Naive thymus-derived CD4-positive, alpha-beta T cell (primary cell): ENCODE results near the gene CDC42SE2. TPM values are rescaled to one million over a fixed set of nuclear protein-coding genes. Genes with fewer than 3 reads are reported as not detected.

Experiments used
- ATAC-seq: fragments of 150-1000 bp; cut with Tn5 transposase; 2 replicates; pipeline ENCODE4 v1.10.0; 2021; ENCODE audit warnings: mild to moderate bottlenecking, moderate library complexity
- CTCF ChIA-PET: fragments of 350-600 bp; sonication (Branson Sonifier 250); formaldehyde crosslinking; loops from one replicate; lab custom pipeline; 2021; ENCODE audit warnings: antibody characterized with exemption; lab: Charles Lee
- POLR2A ChIA-PET: fragments of 350-600 bp; sonication (Branson Sonifier 250); formaldehyde crosslinking; loops from one replicate; lab custom pipeline; 2021; ENCODE audit warnings: antibody characterized with exemption, inconsistent platforms; lab: Charles Lee
- DNase-seq, 9 donors: peaks; one replicate each; pipeline versions ENCODE4 v3.0.0 to v3.0.0-alpha.2; 2020 to 2022; ENCODE audit warnings: mixed read lengths in 1 of 9
- H3K27ac ChIP-seq: one replicate; pipeline ENCODE4 v1.7.0; 2013; ENCODE audit warnings: mild to moderate bottlenecking, low read depth, low read length, moderate library complexity
- H3K27me3 ChIP-seq, 2 donors: one replicate each; pipeline ENCODE4 v1.7.0; 2013; ENCODE audit warnings: low read length in 2 of 2, mild to moderate bottlenecking in 2 of 2, moderate library complexity in 2 of 2; ENCODE audit not compliant: control insufficient read depth in 2 of 2, insufficient read depth in 2 of 2
- H3K36me3 ChIP-seq, 3 experiments: 1 replicate in 2 of 3; 2 replicates in 1 of 3; pipeline ENCODE4 v1.7.0; 2013; ENCODE audit warnings: low read length in 3 of 3, mild to moderate bottlenecking in 3 of 3, moderate library complexity in 1 of 3; ENCODE audit not compliant: insufficient read depth in 3 of 3, control insufficient read depth in 2 of 3
- H3K4me1 ChIP-seq, 2 donors: one replicate each; pipeline ENCODE4 v1.7.0; 2013; ENCODE audit warnings: low read length in 2 of 2, mild to moderate bottlenecking in 2 of 2, moderate library complexity in 1 of 2; ENCODE audit not compliant: control insufficient read depth in 2 of 2, insufficient read depth in 2 of 2
- H3K4me3 ChIP-seq: 2 replicates; pipeline ENCODE4 v1.7.0; 2013; ENCODE audit warnings: mild to moderate bottlenecking, low read length
- H3K9me3 ChIP-seq, 3 experiments: 1 replicate in 2 of 3; 2 replicates in 1 of 3; pipeline ENCODE4 v1.7.0; 2013; ENCODE audit warnings: low read length in 3 of 3; ENCODE audit not compliant: control insufficient read depth in 2 of 3
- H3K27ac Mint-ChIP-seq, 9 donors: one replicate each; pipeline ENCODE4 v1.8.0; 2020 to 2022; ENCODE audit warnings: mixed read lengths in 9 of 9, mild to moderate bottlenecking in 8 of 9, moderate library complexity in 5 of 9, inconsistent platforms in 2 of 9
- H3K27me3 Mint-ChIP-seq, 5 donors: one replicate each; pipeline ENCODE4 v1.8.0; 2021 to 2022; ENCODE audit warnings: mixed read lengths in 5 of 5, mild to moderate bottlenecking in 1 of 5
- H3K36me3 Mint-ChIP-seq, 5 donors: one replicate each; pipeline ENCODE4 v1.8.0; 2020 to 2022; ENCODE audit warnings: mixed read lengths in 5 of 5, mild to moderate bottlenecking in 3 of 5, inconsistent platforms in 1 of 5
- H3K4me1 Mint-ChIP-seq, 7 donors: one replicate each; pipeline ENCODE4 v1.8.0; 2020 to 2022; ENCODE audit warnings: mixed read lengths in 7 of 7, mild to moderate bottlenecking in 3 of 7, inconsistent platforms in 1 of 7
- H3K4me3 Mint-ChIP-seq, 10 donors: one replicate each; pipeline ENCODE4 v1.8.0; 2020 to 2022; ENCODE audit warnings: mild to moderate bottlenecking in 10 of 10, mixed read lengths in 10 of 10, moderate library complexity in 6 of 10, inconsistent platforms in 2 of 10
- H3K9me3 Mint-ChIP-seq, 11 donors: one replicate each; pipeline ENCODE4 v1.8.0; 2020 to 2022; ENCODE audit warnings: mixed read lengths in 11 of 11, mild to moderate bottlenecking in 4 of 11, inconsistent platforms in 1 of 11, moderate library complexity in 1 of 11
- intact Hi-C, 2 donors: fragments of 100-400 bp; cut with micrococcal nuclease; formaldehyde crosslinking; loops; one replicate each; pipeline ENCODE4 v1.15.1; 2023
- polyA plus RNA-seq, 2 donors: library from polyadenylated mRNA; unstranded; fragments of 300-500 nt; fragmentation: Illumina TruSeq; gene quantifications; one replicate each; pipeline ENCODE4 v1.2.3, GENCODE V29; 2021
- total RNA-seq, 6 experiments: library from RNA in 5 of 6; stranded (reverse) in 5 of 6; gene quantifications; 1 replicate in 5 of 6; 2 replicates in 1 of 6; pipeline ENCODE4 v1.2.3 and lab custom pipeline; 2021 to 2026

Gene CDC42SE2
- 100 to 1,000 TPM; 143 to 265 (median 215) TPM for total RNA-seq
- polyA plus RNA-seq: 100 to 1,000 TPM; 348 to 482 TPM
- 308 reads per million, percentile 96 among the genes with 10 or more reads in this experiment for total RNA-seq (lab: John Stamatoyannopoulos, UW)

DNA sequence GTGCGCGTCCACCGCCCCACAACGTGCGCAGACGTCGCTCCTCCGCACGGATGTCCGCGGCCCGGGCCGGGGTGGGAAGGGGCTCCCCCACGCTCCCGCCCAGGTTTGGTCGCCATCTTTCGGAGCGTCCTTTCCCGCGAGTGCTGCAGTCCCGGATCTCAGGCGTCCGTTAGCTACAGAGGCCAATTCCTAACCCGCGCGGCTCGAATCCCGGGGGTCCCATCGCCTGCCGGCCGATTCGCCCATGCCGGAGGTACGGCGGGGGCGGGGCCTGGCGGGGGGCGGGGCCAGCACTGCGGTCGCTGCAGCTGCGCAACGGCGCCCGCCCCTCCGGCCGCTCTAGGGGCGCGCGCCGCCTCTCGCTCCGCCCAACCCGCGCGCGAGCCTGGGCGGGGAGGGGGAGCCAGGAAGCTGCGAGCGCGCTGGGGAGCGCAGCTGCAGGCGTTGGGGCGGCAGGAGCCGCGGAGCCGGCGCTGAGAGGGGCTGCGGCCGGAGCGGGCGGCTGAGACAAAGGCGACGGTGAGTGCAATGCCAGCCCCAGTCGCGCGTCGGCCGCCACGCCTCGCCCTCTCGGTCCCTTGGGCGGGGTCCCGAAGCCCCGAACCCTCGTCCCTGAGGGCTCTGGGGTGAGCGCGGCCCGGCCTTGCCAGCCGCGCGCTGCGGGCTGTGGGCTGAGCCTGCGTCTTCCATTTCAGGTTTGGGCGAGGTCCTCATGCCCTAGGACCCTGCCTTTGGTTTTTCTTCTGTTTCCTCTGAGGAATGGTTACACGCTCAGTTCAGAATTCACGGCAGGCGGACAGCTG lies at the start of gene CDC42SE2:
Gene CDC42SE2, plus strand, starts transcription at position 406 of the 803 bp plus-strand sequence. CDS start 95,441 bp downstream, outside the sequence.
- ATAC-seq (peak; percentile 94), DNase-seq (peak; percentile 81 to 95 (median 90))
- H3K36me3 Mint-ChIP-seq: peaks cover 0 to 39% (median 10%) of the 10 kb centered on the region in 5 donors
- H3K27me3 ChIP-seq: no peaks in the 10 kb centered on the region
- peaks cover 36% of the 10 kb centered on the region in 2 donors for H3K4me1 ChIP-seq
- H3K9me3 Mint-ChIP-seq: peaks cover 0 to 2% (median 0%) of the 10 kb centered on the region in 11 donors
- H3K4me1 Mint-ChIP-seq: peaks cover 25 to 61% (median 47%) of the 10 kb centered on the region in 7 donors
- H3K27ac Mint-ChIP-seq: peak within 1 kb of the TSS; percentile 88 to 98 (median 95)
- ChIA-PET POLR2A (interaction anchor here (0.5 to 7.4 kb wide), 39 partner anchors 12 to 151 kb away, joined by 3 to 237 read pairs (median 8); partner anchors contain the start of genes HINT1 and LYRM7), CTCF (interaction anchor here (0.5 to 4.1 kb wide), 18 partner anchors 8 to 132 kb away, joined by 3 to 35 read pairs (median 5); partner anchors contain the start of gene HINT1)
- peaks cover 0 to 11% (median 10%) of the 10 kb centered on the region in 3 experiments for H3K36me3 ChIP-seq
- H3K9me3 ChIP-seq: no peaks in the 10 kb centered on the region
- intact Hi-C loops: loop anchor here (1.0 to 5.0 kb wide), 13 partner anchors 8 to 533 kb away; partner anchors contain the start of genes HINT1 (in 2 of the 2), FNIP1 (in 1 of the 2), LYRM7 (in 1 of the 2) and RAPGEF6 (in 1 of the 2)
- no peaks in the 10 kb centered on the region for H3K27me3 Mint-ChIP-seq
- H3K4me3 ChIP-seq: peak within 1 kb of the TSS; percentile 87
- H3K4me3 Mint-ChIP-seq: peak within 1 kb of the TSS; percentile 80 to 97 (median 92)
- H3K27ac ChIP-seq: peak within 1 kb of the TSS; percentile 98

- Histone ChIP-seq H3K27me3 (no peaks in the 10 kb centered on the region), H3K27ac (no peak overlapping the region), H3K9me3 (no peaks in the 10 kb centered on the region), H3K36me3 (no peaks in the 10 kb centered on the region), H3K4me3 (no peak overlapping the region), H3K4me1 (peaks cover 12 to 32% of the 10 kb centered on the region in 2 donors)
- POLR2A ChIA-PET: interaction anchor here (0.8 to 5.3 kb wide), 12 partner anchors 8 to 164 kb away, joined by 3 to 26 read pairs (median 4); no protein-coding TSS in a partner anchor
- H3K36me3 Mint-ChIP-seq: peaks cover 0 to 26% (median 0%) of the 10 kb centered on the region in 5 donors
- peak overlapping the region in 4 of 10 donors; percentile 14 to 49 (median 34) for H3K4me3 Mint-ChIP-seq
- intact Hi-C loops: no loop called here
- H3K4me1 Mint-ChIP-seq: peaks cover 26 to 59% (median 48%) of the 10 kb centered on the region in 7 donors
- peak overlapping the region in 4 of 9 donors; percentile 52 to 77 (median 54) for H3K27ac Mint-ChIP-seq
- no peaks in the 10 kb centered on the region for H3K27me3 Mint-ChIP-seq
- CTCF ChIA-PET: interaction anchor here (0.6 to 1.4 kb wide), 2 partner anchors 50 to 56 kb away, joined by 3 to 4 read pairs; partner anchors contain the start of gene CDC42SE2
- H3K9me3 Mint-ChIP-seq: peaks cover 0 to 4% (median 0%) of the 10 kb centered on the region in 11 donors
- ATAC-seq: no peak
- no peak for DNase-seq
Observed at GRCh38 chr5:131214609-131215227, 49.1 kb upstream of the CDC42SE2 start.

GRCh38 chr5:131217791-131218190 lies 46.1 kb upstream of the CDC42SE2 start:
- H3K36me3 ChIP-seq: no peaks in the 10 kb centered on the region
- Mint-ChIP-seq H3K27ac (no peak overlapping the region), H3K4me1 (peaks cover 14 to 40% (median 26%) of the 10 kb centered on the region in 7 donors), H3K4me3 (no peak overlapping the region), H3K9me3 (no peaks in the 10 kb centered on the region), H3K36me3 (peaks cover 0 to 24% (median 0%) of the 10 kb centered on the region in 5 donors), H3K27me3 (no peaks in the 10 kb centered on the region)
- POLR2A ChIA-PET: interaction anchor here (0.6 to 5.3 kb wide), 4 partner anchors 9 to 155 kb away, joined by 3 to 26 read pairs (median 3); no protein-coding TSS in a partner anchor
- ATAC-seq (no peak), DNase-seq (no peak)
- H3K4me1 ChIP-seq: peaks cover 5 to 15% of the 10 kb centered on the region in 2 donors
- CTCF ChIA-PET: interaction anchor here (0.7 kb wide), 1 partner anchor 101 kb away, joined by 3 read pairs; no protein-coding TSS in a partner anchor
- no peaks in the 10 kb centered on the region for H3K27me3 ChIP-seq
- H3K4me3 ChIP-seq: no peak overlapping the region
- intact Hi-C loops: no loop called here
- no peak overlapping the region for H3K27ac ChIP-seq
- H3K9me3 ChIP-seq: no peaks in the 10 kb centered on the region

DNA sequence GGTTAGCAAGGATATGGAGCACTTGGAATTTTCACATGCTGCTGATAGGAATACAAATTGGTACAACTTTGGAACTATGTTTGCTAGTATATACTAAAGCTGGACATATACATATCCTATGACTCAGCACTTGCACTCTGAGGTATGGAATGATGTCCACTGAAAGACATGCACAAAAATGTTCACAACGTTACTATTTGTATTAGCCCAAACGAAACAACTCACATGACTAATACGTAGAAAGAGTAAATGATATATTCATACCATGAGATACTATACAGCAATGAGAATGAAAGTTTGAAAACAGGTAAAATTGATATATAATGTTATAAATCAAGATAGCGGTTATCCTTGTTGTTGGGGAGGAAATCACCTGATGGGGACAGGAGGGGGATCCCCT lies 45.5 kb upstream of the CDC42SE2 start:
- Histone ChIP-seq H3K4me1 (peaks cover 5 to 15% of the 10 kb centered on the region in 2 donors), H3K36me3 (no peaks in the 10 kb centered on the region), H3K27ac (no peak overlapping the region), H3K27me3 (no peaks in the 10 kb centered on the region), H3K9me3 (no peaks in the 10 kb centered on the region), H3K4me3 (no peak overlapping the region)
- H3K9me3 Mint-ChIP-seq: no peaks in the 10 kb centered on the region
- peaks cover 15 to 44% (median 26%) of the 10 kb centered on the region in 7 donors for H3K4me1 Mint-ChIP-seq
- no peaks in the 10 kb centered on the region for H3K27me3 Mint-ChIP-seq
- ChIA-PET POLR2A (interaction anchor here (0.6 to 1.0 kb wide), 2 partner anchors 27 to 79 kb away, joined by 3 to 6 read pairs; no protein-coding TSS in a partner anchor), CTCF (no interaction called here)
- no peak for ATAC-seq
- intact Hi-C loops: no loop called here
- no peak overlapping the region for H3K4me3 Mint-ChIP-seq
- H3K36me3 Mint-ChIP-seq: peaks cover 0 to 24% (median 0%) of the 10 kb centered on the region in 5 donors
- no peak overlapping the region for H3K27ac Mint-ChIP-seq
- DNase-seq: no peak

- ChIA-PET POLR2A (interaction anchor here (0.5 to 3.0 kb wide), 2 partner anchors 8 to 45 kb away, joined by 3 to 14 read pairs; no protein-coding TSS in a partner anchor), CTCF (no interaction called here)
- Histone ChIP-seq H3K4me1 (peaks cover 14 to 15% of the 10 kb centered on the region in 2 donors), H3K27ac (no peak overlapping the region), H3K9me3 (no peaks in the 10 kb centered on the region), H3K27me3 (no peaks in the 10 kb centered on the region), H3K4me3 (no peak overlapping the region), H3K36me3 (no peaks in the 10 kb centered on the region)
- ATAC-seq (no peak), DNase-seq (no peak)
- H3K36me3 Mint-ChIP-seq: peaks cover 0 to 20% (median 0%) of the 10 kb centered on the region in 5 donors
- no peak overlapping the region for H3K4me3 Mint-ChIP-seq
- peaks cover 0 to 32% (median 9%) of the 10 kb centered on the region in 7 donors for H3K4me1 Mint-ChIP-seq
- no peaks in the 10 kb centered on the region for H3K27me3 Mint-ChIP-seq
- no peak overlapping the region for H3K27ac Mint-ChIP-seq
- intact Hi-C loops: no loop called here
- no peaks in the 10 kb centered on the region for H3K9me3 Mint-ChIP-seq
Observed at GRCh38 chr5:131220566-131220965, 43.3 kb upstream of the CDC42SE2 start.
